GM21528 (cell line): ENCODE results near the gene MNDA.

Experiments used
- ATAC-seq: cut with Tn5 transposase; IDR thresholded peaks from one replicate; pipeline ENCODE4 v1.9.1; 2021; ENCODE audit warnings: mild to moderate bottlenecking, moderate library complexity; ENCODE audit not compliant: unreplicated experiment, low FRiP score

The MNDA gene

DNA sequence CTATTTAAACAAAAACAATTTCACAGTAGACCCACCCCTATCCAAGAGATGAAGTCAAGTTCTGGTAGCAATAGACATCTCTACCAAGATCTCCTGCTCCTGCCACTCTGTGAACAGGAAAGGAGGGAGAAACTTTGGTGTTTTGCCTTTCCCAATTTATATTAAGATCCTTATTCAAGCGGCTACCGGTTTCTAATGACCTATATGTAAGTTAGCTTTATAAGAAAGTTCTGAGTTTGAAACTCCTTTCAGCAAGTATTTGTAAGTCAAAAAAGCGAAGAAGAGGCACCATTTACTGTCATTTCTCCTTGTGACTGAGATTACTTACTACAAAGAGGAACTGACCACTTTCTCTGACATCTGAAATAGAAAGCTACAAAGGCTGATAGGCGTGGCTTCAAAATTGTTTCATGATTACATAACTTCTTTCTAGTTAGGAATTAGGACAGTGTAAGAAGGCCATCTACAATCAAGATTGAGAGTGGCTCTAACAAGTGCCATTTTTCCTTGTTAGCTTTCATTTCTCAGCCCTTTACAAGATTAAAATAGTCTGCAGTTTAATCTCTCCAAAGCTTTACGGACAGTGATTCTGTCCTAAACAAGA lies at the start of gene MNDA:
MNDA (plus strand) TSS at position 448 of the 604 bp plus-strand sequence. CDS start 10,803 bp downstream, outside the sequence.
- peak; percentile 97 for ATAC-seq

DNA sequence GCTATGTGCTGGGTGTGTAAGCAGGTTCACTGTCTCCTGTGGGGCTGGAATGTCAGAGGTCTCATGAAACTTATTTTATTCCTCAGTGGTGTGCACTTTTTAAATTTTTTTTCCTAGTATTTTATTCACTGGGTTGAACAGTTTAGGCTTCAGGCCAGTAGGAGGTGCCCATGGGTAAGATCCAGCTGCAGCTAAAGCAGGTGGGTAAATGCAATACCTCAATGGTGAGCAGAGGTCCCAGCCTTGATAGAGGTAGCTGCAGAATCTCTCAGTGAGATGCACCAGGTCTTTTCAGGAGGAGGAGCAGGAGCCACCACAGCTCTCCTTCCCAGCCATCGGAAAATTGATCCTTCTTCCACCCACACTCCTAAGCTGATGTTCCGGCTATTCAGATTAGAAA lies 37.5 kb upstream of the MNDA start:
- ATAC-seq, result no peak

DNA sequence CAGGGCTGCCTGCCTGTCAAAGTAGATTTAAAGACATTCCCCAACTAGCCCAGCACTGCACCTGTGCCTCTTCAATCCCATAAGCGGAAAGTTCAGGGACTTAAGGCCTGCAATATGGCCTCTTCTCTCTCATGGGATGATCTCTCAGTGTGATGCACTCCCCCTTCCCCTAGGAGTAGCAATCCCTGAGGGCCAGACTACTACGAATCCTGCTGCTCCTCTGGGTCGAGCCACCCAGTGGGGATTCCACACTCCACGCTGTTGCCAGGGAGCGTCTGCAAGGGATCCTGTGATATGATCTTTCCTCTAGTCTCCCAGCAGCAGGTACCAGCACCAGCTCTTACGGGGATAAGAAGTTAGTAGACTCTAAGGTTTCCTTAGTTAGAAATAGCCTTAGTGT lies 36.9 kb upstream of the MNDA start:
- ATAC-seq, result no peak

DNA sequence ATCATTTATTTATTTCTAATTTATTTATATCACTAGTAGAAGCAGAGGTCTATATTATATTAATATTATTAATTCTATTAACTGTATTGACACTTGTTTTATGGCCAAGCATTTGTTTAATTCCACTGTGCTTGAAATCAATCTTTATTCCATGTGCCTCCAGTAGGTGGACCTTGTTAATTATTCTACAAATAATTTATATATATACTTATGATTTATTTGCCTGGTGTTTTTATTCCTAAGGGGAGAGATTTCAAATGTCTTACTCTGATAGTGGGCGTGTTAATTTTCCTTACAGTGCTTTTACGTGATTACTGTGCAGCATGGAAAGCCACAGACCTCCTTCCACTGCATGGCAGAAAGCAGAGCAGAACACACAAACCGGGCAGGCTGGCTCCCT lies 32.6 kb upstream of the MNDA start:
- no peak for ATAC-seq

DNA sequence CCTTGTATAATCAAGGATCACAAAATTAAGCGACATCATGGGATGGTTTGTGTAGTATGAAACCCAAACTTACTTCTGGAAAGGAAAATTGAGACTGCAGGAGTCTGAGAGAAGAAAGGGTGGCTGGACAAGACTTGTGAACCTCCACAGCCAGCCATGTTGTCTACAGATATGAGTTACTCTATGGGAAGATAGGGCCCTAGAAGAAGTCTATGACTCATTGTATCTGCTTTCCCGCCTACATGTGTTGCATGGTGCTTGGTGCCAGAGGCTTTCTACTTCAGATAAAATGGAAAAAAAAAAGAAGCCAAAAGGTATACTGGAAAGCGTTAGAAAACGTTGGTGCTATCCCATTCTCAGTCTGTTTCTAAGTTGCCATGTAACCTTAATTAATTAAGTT lies 31.5 kb upstream of the MNDA start:
- ATAC-seq, result no peak

DNA sequence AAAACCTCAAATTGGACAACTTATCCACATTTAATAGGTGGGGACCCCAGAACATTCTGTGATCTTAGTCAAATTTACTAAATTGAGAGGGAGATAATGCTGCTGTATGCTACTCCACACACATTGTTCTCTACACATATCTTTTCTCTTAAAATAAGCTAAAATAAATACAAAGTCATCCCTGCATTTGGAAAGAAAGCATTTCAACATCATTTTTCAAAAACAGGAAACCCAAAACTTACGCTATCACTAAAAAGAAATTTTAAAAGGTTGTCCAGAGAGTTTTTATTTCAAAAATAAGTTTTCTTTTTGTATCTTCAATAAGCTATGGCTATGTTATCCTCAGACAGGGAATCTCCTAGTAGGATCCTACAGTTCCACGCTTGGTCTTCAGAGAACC lies 30.6 kb upstream of the MNDA start:
- no peak for ATAC-seq

DNA sequence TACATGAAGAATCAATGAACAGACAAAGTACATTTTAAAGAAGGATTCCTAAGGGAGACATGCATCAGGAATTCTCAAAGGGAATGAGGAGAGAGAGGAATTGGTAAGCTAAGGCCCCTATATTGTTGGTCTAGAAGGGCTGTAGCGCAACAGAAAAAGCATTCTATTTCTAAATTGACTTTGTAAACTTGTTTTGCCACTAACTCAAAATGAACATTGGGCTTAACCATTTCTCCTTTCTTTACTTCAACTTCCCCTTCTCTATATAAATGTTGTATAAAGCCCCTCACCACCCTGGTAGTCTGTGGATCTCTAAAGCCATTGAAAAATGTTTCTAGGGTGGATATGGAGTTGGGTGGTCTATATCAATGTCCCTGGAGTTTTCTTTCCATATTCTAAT lies 29.8 kb upstream of the MNDA start:
- no peak for ATAC-seq

DNA sequence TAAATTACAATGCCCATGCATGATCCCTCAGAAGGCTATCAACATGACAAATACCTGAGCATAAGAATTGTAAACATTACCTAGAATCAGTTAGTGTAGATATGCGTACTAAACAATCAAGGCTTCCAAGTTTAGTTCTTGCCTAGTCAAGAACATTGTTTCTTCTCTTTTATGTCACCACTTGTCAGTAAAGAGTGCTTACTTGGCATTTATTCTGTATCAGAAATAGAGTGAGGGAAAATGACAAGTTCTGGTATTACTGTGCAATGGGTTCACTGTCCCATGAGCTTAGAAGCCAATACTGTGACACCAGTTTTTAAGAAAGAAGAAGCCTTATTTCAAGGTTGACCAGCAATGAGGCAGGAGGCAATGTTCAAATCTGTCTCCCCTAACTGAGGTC lies 27.5 kb upstream of the MNDA start:
- no peak for ATAC-seq

DNA sequence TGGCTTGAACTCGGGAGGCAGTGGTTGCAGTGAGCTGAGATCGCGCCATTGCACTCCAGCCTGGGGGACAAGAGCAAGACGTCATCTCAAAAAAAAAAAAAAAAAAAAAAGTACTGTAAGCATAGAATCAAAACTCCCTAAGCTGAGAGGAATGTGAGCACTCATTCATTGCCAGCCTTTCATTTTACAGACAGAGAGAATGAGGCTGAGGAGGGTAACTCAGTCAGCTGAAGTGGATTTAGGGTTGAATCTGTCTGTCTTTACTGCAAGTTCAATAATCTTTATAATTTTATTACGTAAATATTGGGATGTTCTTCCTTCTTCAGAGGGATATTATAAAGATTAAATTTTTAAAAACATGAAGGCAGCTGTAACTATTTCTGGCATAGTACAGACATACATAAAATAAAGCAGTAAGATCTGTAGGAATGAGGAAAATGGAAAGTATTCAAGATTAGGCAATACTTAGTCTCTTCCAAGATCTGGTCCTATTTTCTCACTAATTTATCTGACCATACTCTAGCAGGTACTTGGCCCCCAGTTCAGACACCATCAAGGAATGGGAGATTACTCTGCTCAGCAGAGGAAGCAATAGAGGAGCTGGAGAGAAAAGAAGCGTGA lies 24.1 kb upstream of the MNDA start:
- no peak for ATAC-seq

DNA sequence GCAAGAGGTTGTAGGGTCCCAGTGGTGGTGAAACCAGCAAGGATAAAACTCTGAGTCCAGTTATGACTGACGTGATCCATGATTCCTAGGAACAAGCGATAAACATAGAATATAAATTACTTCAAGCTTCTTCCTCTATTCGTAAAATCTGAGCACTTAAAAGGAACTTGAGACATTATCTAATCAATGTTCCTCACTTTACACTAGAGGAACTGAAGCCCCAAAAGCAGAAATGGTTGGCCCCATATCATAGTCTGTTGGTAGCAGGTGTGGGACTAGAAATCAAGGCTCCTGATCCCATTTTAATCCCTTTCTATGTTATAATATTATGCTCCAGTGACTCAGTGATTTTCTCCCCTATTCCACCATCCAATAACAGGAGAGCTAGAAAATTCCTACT lies 21.9 kb upstream of the MNDA start:
- ATAC-seq, result no peak

DNA sequence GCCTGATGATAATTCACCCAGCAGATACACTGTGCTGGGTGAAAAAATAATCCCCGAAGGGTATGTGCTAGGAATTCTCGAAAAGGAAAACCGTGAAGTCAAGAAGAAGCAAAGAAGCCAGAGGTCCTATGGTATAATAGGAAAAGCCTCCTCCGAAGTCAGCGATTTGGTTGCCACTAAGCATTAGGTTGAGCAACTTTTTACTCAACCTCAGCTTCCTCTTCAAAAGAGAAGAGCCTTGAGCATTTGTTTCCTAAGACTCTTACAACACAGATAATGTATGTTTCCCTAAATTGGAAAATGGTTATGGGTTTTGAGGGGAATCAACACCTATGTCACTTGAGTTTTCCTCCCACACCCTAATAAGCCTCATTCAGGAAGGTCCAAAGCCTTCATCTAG lies 21.3 kb upstream of the MNDA start:
- no peak for ATAC-seq

DNA sequence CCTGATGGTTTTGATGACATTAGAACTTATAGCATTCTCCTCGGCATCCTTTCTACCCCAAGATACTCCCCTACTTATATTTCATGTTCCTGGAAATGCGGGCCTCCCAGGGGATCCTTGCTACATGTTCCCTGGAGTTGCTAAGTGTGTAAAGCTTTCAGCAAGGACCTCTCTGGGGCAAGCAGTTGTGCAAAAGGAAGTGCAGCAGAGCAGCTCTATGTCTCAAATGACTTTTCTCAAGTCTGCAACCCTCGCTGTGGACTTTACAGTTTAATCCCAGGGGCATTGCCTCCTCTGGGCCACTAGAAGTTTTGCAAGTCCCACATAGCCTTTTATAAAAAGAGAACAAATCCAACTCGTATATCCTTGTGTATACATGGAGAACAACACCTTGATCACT lies 20.8 kb upstream of the MNDA start:
- ATAC-seq, result no peak

DNA sequence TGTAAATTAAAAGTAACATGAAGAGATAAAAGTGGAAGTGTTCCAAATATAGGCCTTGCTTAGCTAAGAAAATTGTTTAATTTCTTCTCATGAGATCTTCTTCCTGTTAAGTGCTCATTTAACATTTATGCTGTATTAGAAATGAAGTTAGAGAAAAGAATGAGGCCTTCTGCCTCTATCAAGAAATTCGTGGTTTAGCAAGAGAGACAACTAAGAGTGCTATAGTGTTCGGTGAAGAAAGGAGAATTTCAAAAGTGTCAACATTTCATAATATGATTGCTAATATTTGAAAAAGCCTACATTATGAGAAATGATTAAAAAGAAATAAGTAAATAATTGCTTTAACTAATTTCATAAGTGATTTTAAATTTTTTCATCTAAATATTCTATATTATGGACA lies 18.8 kb upstream of the MNDA start:
- no peak for ATAC-seq

DNA sequence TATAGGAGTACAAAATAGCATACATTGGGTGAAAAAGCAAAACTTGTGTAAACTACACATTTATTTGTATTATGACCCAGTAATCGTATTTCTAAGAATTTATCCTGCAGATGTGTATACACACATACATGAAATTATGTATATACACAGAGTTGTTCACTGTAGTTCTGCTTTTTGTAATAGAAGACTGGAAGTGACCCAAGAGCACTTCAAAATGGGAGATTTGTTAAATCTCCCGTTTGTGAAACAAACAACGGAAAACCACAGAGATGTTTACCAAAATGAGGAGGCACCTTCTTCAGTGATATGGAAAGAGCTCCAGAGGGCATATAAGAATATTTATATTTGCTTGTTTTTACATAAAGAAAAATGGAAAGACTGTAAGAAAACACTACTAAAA lies 18.0 kb upstream of the MNDA start:
- no peak for ATAC-seq

DNA sequence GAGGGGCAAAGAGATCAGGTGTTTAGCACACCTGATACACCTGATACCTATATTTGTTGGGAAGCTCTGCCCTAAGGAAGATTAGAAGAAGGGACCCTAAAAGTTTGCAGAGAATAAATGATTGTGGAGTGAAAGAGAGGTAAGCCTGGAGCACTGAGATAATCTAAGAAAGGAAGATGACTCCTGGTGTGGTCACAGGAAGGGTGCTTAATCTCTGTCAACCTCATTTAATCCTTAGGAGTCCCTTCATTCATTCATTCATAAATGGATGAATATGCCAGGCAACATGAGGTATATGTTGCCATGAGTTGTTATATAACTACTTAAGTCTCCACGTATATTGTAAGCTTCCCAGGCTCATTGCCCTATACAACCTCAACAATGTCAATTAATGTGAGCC lies 16.2 kb upstream of the MNDA start:
- ATAC-seq, result no peak

DNA sequence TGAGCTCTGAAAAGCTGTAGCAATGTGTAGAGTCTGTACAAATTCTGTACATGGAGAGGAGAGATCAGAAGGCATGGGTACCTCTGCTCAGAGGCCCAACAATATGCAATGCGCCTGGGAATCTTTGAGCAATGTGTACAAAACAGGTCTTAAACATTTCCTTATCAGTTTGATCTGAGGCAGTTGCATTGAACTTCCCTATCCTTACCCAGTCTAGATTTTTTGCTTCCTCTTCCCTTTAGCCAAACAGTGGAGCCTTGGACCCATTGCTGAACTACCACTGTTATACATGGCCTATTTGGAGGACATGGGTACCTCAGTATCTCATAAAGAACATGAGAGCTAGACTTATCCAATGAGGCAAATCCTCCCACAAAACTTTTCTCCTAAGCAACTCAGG lies 12.6 kb upstream of the MNDA start:
- ATAC-seq, result no peak

DNA sequence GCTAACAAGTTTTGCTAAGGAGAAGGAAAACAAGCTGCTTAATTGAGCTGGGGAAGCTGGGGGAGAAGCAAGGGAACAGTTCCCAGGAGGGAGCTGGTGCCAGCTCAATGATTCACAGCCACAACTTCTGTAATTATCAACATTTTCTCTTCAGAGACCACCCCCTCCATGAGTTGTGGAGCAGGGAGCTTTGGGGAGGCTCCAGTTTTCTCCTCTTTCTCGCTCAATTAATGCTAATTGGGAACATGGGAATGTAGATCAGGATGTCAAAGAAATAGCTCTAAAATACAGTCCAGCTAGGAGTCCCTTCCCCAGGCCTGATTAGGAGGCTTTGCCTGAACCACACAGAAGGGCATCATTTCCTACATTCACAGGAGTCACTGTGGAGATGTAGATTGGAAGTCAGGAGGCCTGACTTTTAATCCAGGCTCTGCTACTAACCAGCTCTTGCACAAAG lies 12.1 kb upstream of the MNDA start:
- ATAC-seq, result peak; percentile 17

DNA sequence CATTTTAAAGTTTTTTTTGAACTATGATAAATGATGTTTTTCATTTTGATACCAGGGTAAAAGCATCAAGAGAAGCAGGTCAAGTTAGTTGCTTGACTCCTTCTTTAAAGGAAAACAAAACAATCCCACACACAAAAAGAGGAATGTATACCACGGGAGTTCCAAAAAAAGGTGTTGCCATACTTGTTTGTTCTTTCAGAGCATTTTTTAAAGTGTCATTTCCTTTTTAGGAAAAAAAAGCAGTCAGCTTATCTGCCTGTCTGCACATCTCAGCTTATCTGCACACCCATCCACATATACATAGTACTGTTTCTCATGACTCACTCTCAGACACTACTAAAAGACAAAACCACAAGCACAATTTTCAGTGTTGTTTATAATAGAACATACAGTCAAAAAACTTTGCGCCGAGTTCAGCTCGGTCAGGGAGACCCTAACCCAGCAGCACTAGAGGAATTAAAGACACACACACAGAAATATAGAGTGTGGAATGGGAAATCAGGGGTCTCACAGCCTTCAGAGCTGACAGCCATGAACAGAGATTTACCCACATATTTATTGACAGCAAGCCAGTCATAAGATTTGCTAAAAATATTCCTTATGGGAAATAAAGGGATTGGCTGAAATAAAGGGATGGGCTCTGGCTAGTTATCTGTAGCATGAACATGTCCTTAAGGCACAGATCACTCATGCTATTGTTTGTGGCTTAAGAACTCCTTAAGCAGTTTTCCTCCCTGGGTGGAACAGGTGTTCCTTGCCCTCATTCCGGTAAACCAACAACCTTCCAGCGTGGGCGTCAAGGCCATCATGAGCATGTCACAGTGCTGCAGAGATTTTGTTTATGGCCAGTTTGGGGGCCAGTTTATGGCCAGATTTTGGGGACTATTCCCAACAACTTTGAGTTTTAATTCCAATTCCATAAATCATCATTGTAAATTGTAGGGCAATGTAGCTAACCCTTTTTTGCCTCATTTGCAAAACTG lies 11.4 kb upstream of the MNDA start:
- peak; percentile 60 for ATAC-seq

DNA sequence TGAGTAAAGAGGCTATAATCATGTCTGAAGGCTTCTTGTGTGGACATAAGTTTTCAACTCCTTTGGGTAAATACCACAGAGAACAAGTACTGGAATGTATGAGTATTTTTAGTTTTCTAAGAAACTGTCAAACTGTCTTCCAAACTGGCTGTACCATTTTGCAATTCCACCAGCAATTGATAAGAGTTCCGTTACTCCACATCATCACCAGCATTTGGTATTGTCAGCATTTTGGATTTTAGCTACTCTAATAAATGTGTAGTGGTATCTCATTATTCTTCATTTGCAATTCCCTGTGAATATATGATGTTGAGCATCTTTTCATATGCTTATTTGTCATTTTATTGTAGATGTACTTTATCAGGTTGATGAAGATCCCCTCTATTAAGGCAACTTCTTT lies 9.4 kb upstream of the MNDA start:
- ATAC-seq, result no peak

DNA sequence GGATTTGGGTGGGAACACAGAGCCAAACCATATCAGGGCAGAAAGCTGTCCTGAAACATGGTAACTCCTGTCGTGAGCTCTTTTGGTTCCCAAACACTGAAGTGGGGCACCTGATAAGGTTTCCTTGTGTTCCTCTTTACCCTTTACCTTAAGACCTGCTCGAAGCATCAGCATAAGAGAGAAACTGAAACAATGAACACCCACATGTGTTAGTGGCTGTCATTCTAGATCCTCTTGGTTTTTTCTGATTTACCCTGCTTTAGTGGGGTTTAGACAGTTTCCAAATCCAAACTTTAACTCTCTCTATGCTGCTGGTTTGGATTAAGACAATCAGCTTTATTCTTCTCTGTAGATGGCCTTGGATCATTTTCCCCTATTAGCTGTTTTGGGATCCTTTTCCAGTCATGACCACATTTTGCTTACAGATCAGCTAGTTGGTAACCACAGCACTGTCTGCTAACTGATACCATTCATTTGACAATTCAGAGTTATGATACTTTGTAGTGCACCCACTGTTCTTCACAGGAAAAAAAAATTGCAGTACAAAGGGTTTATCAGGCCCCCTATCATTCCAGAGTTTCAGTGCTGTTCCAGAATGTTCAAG lies 975 bp upstream of the MNDA start:
- ATAC-seq, result peak; percentile 62

DNA sequence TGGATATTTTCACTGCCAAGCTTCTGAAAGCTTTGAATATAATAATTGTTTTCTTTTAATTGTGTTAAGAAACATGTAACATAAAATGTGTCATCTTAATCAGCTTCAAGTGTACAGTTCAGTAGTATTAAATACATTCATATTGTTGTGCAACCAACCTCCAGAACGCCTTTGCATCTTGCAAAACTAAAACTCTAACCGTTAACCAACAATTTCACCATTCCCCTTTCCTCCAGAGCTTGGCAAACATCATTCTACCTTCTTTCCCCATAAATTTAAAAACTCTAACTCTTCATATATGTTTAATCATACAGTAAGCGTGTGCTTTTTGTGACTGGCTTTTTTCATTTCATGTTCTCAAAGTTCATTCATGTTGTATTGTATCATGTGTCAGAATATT lies 2.1 kb downstream of the MNDA start:
- ATAC-seq, result no peak
